B cell (primary cell): ENCODE measurements around the gene CASS4. TPM values are rescaled to one million over a fixed set of nuclear protein-coding genes. Genes with fewer than 3 reads are reported as not detected.

Source experiments
- ATAC-seq: fragments of 200-7000 bp; cut with Tn5 transposase; one replicate; pipeline ENCODE4 v1.10.0; 2021; ENCODE audit warnings: low read depth, mild to moderate bottlenecking, moderate number of reproducible peaks, moderate library complexity
- CTCF ChIA-PET: fragments of 350-600 bp; sonication (Branson Sonifier 250); formaldehyde crosslinking; loops from one replicate; lab custom pipeline; 2021; ENCODE audit warnings: antibody characterized with exemption, inconsistent platforms; lab: Charles Lee
- POLR2A ChIA-PET: fragments of 350-600 bp; sonication (Branson Sonifier 250); formaldehyde crosslinking; loops from one replicate; lab custom pipeline; 2021; ENCODE audit warnings: antibody characterized with exemption; lab: Charles Lee
- DNase-seq: peaks from one replicate; pipeline ENCODE4 v3.0.0; 2013
- H2AFZ ChIP-seq: 2 replicates; pipeline ENCODE4 v1.6.1; 2012; ENCODE audit warnings: mild to moderate bottlenecking, low read depth, low read length; ENCODE audit not compliant: insufficient read depth, poor library complexity, severe bottlenecking
- H3K27ac ChIP-seq, 2 donors: 1 replicate in 1 of 2; 2 replicates in 1 of 2; pipeline ENCODE4 v1.5.1; 2012 to 2013; ENCODE audit warnings: low read length in 2 of 2, mild to moderate bottlenecking in 2 of 2, moderate library complexity in 1 of 2
- H3K27me3 ChIP-seq, 4 experiments: fragments of 200-600 bp in 1 of 4; sonication (generic) in 1 of 4; replicated peaks in 1 of 4; 1 replicate in 2 of 4; 2 replicates in 2 of 4; pipeline versions ENCODE4 v1.6.1 to v1.7.0; 2013 to 2016; ENCODE audit warnings: low read length in 3 of 4, mild to moderate bottlenecking in 2 of 4, mixed read lengths in 1 of 4, moderate library complexity in 1 of 4; ENCODE audit not compliant: insufficient read depth in 4 of 4, control insufficient read depth in 3 of 4; ENCODE audit errors: control extremely low read depth in 1 of 4
- H3K36me3 ChIP-seq, 2 experiments: replicated peaks in 1 of 2; 1 replicate in 1 of 2; 2 replicates in 1 of 2; pipeline versions ENCODE4 v1.6.1 to v1.7.1; 2013; ENCODE audit warnings: low read length in 1 of 2; ENCODE audit not compliant: insufficient read depth in 2 of 2, control insufficient read depth in 1 of 2; ENCODE audit errors: control extremely low read depth in 1 of 2, extremely low read depth in 1 of 2
- H3K4me1 ChIP-seq, 2 donors: fragments of 200-600 bp in 1 of 2; sonication (generic) in 1 of 2; 1 replicate in 1 of 2; 2 replicates in 1 of 2; pipeline versions ENCODE4 v1.5.1 to v1.6.1; 2013 to 2017; ENCODE audit warnings: low read length in 2 of 2; ENCODE audit not compliant: control insufficient read depth in 2 of 2, insufficient read depth in 2 of 2
- H3K4me2 ChIP-seq: replicated peaks from 2 replicates; pipeline ENCODE3; 2012; ENCODE audit warnings: mild to moderate bottlenecking, low read depth, low read length; ENCODE audit not compliant: poor library complexity, severe bottlenecking
- H3K4me3 ChIP-seq, 5 experiments: fragments of 200-600 bp in 1 of 5; sonication (generic) in 1 of 5; 1 replicate in 3 of 5; 2 replicates in 2 of 5; pipeline versions ENCODE4 v1.5.1 to v1.7.0; 2011 to 2016; ENCODE audit warnings: low read length in 4 of 5, mild to moderate bottlenecking in 4 of 5, low read depth in 2 of 5, control low read depth in 1 of 5, moderate library complexity in 1 of 5; ENCODE audit not compliant: insufficient read depth in 1 of 5; ENCODE audit errors: control extremely low read depth in 1 of 5, extremely low read depth in 1 of 5
- H3K79me2 ChIP-seq: fragments of 200-600 bp; sonication (generic); one replicate; pipeline ENCODE4 v1.6.0; 2016; ENCODE audit warnings: low read length; ENCODE audit not compliant: control insufficient read depth, insufficient read depth
- H3K9ac ChIP-seq: fragments of 200-600 bp; sonication (generic); 2 replicates; pipeline ENCODE4 v1.6.1; 2017; ENCODE audit warnings: mild to moderate bottlenecking, low read length, moderate library complexity
- H3K9me3 ChIP-seq, 3 donors: one replicate each; pipeline versions ENCODE4 v1.6.1 to v1.7.1; 2013; ENCODE audit warnings: low read length in 2 of 3; ENCODE audit not compliant: control insufficient read depth in 2 of 3, insufficient read depth in 1 of 3; ENCODE audit errors: control extremely low read depth in 1 of 3
- H4K20me1 ChIP-seq: 2 replicates; pipeline ENCODE4 v1.6.0; 2012; ENCODE audit warnings: mild to moderate bottlenecking, low read length; ENCODE audit not compliant: insufficient read depth, control insufficient read depth, poor library complexity, severe bottlenecking
- H3K27ac Mint-ChIP-seq: one replicate; pipeline ENCODE4 v1.8.0; 2021; ENCODE audit warnings: mixed read lengths
- H3K27me3 Mint-ChIP-seq: one replicate; pipeline ENCODE4 v1.8.0; 2021; ENCODE audit warnings: mixed read lengths
- H3K4me1 Mint-ChIP-seq: one replicate; pipeline ENCODE4 v1.8.0; 2021; ENCODE audit warnings: mixed read lengths
- H3K4me3 Mint-ChIP-seq: one replicate; pipeline ENCODE4 v1.8.0; 2021; ENCODE audit warnings: mixed read lengths
- H3K9me3 Mint-ChIP-seq: one replicate; pipeline ENCODE4 v1.8.0; 2022; ENCODE audit warnings: mixed read lengths; ENCODE audit not compliant: insufficient read depth
- EZH2 ChIP-seq: IDR thresholded peaks from 2 replicates; pipeline ENCODE4 v1.6.1; 2012; ENCODE audit warnings: borderline replicate concordance, low read depth, mild to moderate bottlenecking, moderate library complexity, low read length; ENCODE audit not compliant: insufficient read depth, poor library complexity, severe bottlenecking
- WGBS: methylation state at CpG from one replicate; pipeline ENCODE4 v1.1.5; 2013; ENCODE audit warnings: missing lambda C conversion rate; ENCODE audit not compliant: insufficient coverage; 5-methylcytosine and 5-hydroxymethylcytosine counted together
- intact Hi-C: fragments of 100-400 bp; cut with micrococcal nuclease; formaldehyde crosslinking; loops from one replicate; pipeline ENCODE4 v1.10.0; 2022
- polyA plus RNA-seq: library from polyadenylated mRNA; depleted of rRNA; stranded (reverse); fragments of >200 nt; gene quantifications from 2 replicates; pipeline ENCODE4 v1.2.3, GENCODE V29; 2012
- small RNA-seq: library from RNA; depleted of rRNA; stranded (forward); fragments of <200 nt; gene quantifications from one replicate; pipeline ENCODE3, GENCODE V24; 2012; ENCODE audit warnings: low replicate concordance, low read depth; ENCODE audit not compliant: insufficient read length
- total RNA-seq, 2 donors: library from RNA; stranded (reverse); fragments of 120-200 nt in 1 of 2; gene quantifications; 1 replicate in 1 of 2; 2 replicates in 1 of 2; pipeline versions ENCODE4 v1.2.3 to v1.2.4, GENCODE V29; 2013 to 2022
- TF ChIP-seq, protein P1 (sequence below): fragments of 200-600 bp; IDR thresholded peaks from one replicate; pipeline ENCODE4 v1.8.0; 2022; ENCODE audit warnings: antibody characterized with exemption, mild to moderate bottlenecking

Gene CASS4
- total and polyA plus RNA-seq, 2 donors (not counting 1 experiment from before 2014, with no cell fraction given), result 0.42 to 0.45 TPM

DNA sequence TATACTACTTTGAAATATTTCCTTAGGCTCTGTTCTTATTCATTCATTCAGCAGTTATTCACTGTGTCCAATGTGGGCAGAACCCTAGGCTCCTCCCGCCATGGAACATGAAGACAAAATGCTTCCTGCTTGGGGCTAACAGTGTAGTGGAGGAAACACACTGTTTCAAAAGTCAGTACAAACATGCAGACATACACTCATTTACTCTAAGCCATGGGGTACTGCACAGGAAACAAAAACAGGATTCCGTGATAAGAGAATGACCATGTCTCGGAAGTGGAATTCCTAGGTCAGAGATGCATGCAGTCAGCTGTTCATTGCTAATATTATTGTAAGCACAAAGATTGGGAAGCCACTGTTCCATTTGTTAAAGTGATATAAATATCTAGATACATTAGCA is 94.0 kb downstream of the CASS4 start:
- H3K27ac Mint-ChIP-seq, result no peak overlapping the region
- WGBS, result 100% methylated on average over 2 of the region's 3 CpGs
- no peaks in the 10 kb centered on the region for H3K4me1 ChIP-seq
- TF ChIP-seq, protein P1, sequence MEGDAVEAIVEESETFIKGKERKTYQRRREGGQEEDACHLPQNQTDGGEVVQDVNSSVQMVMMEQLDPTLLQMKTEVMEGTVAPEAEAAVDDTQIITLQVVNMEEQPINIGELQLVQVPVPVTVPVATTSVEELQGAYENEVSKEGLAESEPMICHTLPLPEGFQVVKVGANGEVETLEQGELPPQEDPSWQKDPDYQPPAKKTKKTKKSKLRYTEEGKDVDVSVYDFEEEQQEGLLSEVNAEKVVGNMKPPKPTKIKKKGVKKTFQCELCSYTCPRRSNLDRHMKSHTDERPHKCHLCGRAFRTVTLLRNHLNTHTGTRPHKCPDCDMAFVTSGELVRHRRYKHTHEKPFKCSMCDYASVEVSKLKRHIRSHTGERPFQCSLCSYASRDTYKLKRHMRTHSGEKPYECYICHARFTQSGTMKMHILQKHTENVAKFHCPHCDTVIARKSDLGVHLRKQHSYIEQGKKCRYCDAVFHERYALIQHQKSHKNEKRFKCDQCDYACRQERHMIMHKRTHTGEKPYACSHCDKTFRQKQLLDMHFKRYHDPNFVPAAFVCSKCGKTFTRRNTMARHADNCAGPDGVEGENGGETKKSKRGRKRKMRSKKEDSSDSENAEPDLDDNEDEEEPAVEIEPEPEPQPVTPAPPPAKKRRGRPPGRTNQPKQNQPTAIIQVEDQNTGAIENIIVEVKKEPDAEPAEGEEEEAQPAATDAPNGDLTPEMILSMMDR, result no peak
- no peak for TF ChIP-seq EZH2
- DNase-seq (no peak), ATAC-seq (no peak)
- no peaks in the 10 kb centered on the region for H3K9me3 Mint-ChIP-seq
- no peaks in the 10 kb centered on the region for H3K9me3 ChIP-seq
- no peak overlapping the region for H3K4me2 ChIP-seq
- no peak overlapping the region for H2AFZ ChIP-seq
- H3K27me3 Mint-ChIP-seq, result no peaks in the 10 kb centered on the region
- intact Hi-C loops, result no loop called here
- H3K9ac ChIP-seq, result no peak overlapping the region
- no peak overlapping the region for H3K27ac ChIP-seq
- peaks cover 3% of the 10 kb centered on the region for H3K79me2 ChIP-seq
- ChIA-PET POLR2A (no interaction called here), CTCF (no interaction called here)
- no peak overlapping the region for H3K4me3 Mint-ChIP-seq
- no peaks in the 10 kb centered on the region for H3K27me3 ChIP-seq
- no peak overlapping the region for H3K4me3 ChIP-seq
- peaks cover 16% of the 10 kb centered on the region for H4K20me1 ChIP-seq
- H3K36me3 ChIP-seq, result peaks cover 0 to 18% of the 10 kb centered on the region in 2 experiments
- no peaks in the 10 kb centered on the region for H3K4me1 Mint-ChIP-seq

Small RNA genes lying within 50 kb of the gene (small RNA-seq; reads per million reads assigned to genes)
- gene RPL39P, result not detected

Other genes starting within 250 kb of the CASS4 start
- gene MC3R, start 163.5 kb upstream of the CASS4 start, total RNA-seq, result not detected in 2 replicates
- gene MC3R, start 163.5 kb upstream of the CASS4 start, polyA plus RNA-seq, result not detected in 2 replicates
- 10.5 and 13.6 TPM in 2 replicates for gene FAM210B, start 53.3 kb upstream of the CASS4 start, total RNA-seq
- 3.9 and 4.0 TPM in 2 replicates for gene FAM210B, start 53.3 kb upstream of the CASS4 start, polyA plus RNA-seq
- gene AURKA, start 20.0 kb upstream of the CASS4 start, total RNA-seq, result 3.6 and 3.9 TPM in 2 replicates
- 0.59 and 0.86 TPM in 2 replicates for gene AURKA, start 20.0 kb upstream of the CASS4 start, polyA plus RNA-seq
- 31.9 and 33.8 TPM in 2 replicates for gene CSTF1, start 19.6 kb upstream of the CASS4 start, total RNA-seq
- gene CSTF1, start 19.6 kb upstream of the CASS4 start, polyA plus RNA-seq, result 12.4 and 18.3 TPM in 2 replicates
- 71.1 and 78.4 TPM in 2 replicates for gene RTF2, start 56.4 kb downstream of the CASS4 start, total RNA-seq
- gene RTF2, start 56.4 kb downstream of the CASS4 start, polyA plus RNA-seq, result 29.5 and 34.6 TPM in 2 replicates
- gene FAM209A, start 112.5 kb downstream of the CASS4 start, total RNA-seq, result 3.3 and 4.9 TPM in 2 replicates
- gene FAM209A, start 112.5 kb downstream of the CASS4 start, polyA plus RNA-seq, result 4.8 and 5.5 TPM in 2 replicates
- 1.9 and 2.2 TPM in 2 replicates for gene FAM209B, start 121.0 kb downstream of the CASS4 start, total RNA-seq
- 2.0 and 3.0 TPM in 2 replicates for gene FAM209B, start 121.0 kb downstream of the CASS4 start, polyA plus RNA-seq
- not detected in 2 replicates for gene TFAP2C, start 217.0 kb downstream of the CASS4 start, total RNA-seq
- gene TFAP2C, start 217.0 kb downstream of the CASS4 start, polyA plus RNA-seq, result not detected in 2 replicates